HT-29 (cell line): ENCODE measurements around the gene SIRPB1. TPM values are rescaled to one million over a fixed set of nuclear protein-coding genes. Genes with fewer than 3 reads are reported as not detected.
"Not testable (repeated sequence)": the region's sequence is repeated elsewhere in the genome, so short reads cannot be mapped to it uniquely, and the experiment has no call there.

ENCODE experiments used
- DNase-seq: peaks from one replicate; pipeline ENCODE4 v3.0.0-alpha.2; 2015; ENCODE audit warnings: low spot score
- total RNA-seq: library from RNA; depleted of rRNA; stranded (reverse); fragments of >200 nt; shearing (Covaris generic); gene quantifications from 2 replicates; pipeline ENCODE4 v1.2.3, GENCODE V29; 2014

Gene SIRPB1
- total RNA-seq, 1 experiment from 2014 or later: not detected

DNA sequence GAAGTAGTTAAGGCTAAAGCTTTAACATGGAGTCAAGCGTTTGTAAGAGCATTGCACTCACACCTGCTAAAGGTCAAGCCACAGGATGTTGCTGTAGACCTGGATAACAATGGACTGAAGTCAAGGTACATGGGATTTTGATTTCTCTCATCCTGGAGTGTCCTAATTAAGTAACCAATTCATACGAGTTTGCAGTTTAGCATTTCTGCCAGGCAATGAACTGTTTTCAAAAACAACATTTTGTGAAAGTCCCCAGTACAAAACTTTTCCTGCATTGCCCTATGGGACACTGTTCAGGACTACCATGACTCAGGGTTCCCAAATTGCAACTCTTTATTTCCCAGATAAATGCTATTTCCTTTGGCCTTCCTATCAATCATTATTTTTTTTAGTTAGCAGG, 17.4 kb upstream of the SIRPB1 start:
- DNase-seq: no peak

- DNase-seq: no peak
Observed at GRCh38 chr20:1636621-1637020, 16.8 kb upstream of the SIRPB1 start.

DNA sequence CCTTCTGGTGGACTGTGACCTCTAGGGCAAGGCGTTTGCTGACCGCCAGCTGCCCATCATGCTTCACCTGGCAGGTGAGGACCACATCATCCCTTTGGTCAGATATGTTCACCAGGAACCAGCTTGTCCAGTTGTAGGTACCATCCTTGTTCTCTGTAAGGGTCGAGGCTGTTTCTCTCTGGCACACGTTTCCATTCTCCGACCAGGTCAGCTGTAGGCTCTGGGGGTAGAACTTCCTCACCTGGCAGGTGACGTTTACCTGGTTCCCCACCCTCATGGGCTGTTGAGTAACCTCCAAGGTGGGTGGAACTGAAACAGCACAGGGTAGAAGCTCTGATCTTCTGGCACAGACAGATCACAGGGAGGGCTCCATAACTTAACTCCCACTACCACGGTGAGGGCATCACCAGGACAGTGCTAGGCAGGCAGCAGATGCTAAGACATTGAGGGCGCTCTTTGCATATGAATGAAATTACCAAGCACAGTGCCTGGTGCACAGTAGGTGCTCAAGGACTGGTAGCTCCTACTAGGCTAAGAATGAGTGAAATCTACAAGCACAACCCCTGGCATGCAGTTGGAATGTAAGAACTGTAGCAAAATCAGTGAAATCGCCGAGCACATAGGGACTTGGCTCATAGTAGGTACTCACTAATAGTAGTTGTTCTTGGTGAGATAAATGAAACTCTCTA, 15.6 kb upstream of the SIRPB1 start:
- no peak for DNase-seq

GRCh38 chr20:1633535-1633934, 13.7 kb upstream of the SIRPB1 start:
- DNase-seq: no peak

- DNase-seq: no peak
Observed at GRCh38 chr20:1632178-1632577, 12.4 kb upstream of the SIRPB1 start.

DNA sequence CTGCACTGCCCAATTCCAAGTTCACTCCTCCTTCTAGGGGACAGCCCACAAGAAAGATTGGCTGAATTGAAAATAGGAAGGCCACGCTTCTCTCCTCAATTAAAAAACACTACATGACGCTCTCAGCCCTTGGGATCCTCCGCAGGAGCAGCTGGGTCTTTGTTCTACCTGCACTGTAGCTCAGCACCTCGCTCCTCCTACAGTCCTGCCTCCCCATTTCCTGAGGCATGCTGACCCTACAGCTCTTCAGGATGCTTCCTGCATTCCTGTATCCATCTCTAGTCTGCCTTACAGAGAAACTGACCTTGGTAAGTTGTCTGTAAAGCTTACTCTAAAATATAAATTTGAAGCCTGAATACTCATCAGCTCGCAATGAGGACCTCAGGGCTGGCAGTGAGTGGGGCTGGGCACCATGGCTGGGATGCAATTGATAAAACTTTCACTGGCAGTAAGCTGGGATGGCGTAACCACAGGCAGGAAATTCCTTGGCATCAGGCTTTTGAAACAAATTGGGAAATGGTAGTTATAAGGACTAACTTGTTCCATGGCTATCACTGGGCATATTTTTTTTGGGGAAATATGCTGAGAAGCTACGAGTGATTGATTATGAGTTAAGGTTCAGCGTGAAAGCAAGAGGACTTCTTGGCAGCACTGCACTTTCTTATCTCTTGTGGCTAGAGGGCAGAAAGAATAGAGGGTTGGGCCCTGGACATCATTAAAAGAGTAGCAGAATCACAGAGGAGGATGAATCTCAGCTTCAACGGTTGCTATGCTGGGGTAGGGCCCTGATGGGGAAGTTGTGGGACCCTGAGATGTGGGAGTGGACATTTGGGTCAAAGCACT, 11.7 kb upstream of the SIRPB1 start:
- no peak for DNase-seq

DNA sequence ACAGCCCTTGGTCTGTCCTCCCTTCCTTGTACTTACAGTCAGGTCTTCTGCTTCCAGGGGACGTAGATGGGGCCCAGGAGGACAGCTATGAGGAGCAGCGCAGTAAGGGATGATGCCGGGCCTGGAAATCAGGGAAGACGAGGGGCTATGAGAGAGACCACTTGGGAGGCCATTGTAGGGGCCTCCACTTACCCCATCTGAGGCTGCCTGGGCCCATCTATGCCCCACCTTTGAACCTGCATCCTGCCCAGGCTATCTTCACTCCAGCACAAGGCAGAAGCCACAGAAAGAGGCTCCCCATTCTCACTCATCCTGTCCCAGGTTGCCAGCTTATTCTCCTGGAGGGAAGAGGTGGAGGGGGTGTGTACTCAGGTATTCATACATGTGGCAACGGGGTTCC, 10.4 kb upstream of the SIRPB1 start:
- DNase-seq: no peak

DNA sequence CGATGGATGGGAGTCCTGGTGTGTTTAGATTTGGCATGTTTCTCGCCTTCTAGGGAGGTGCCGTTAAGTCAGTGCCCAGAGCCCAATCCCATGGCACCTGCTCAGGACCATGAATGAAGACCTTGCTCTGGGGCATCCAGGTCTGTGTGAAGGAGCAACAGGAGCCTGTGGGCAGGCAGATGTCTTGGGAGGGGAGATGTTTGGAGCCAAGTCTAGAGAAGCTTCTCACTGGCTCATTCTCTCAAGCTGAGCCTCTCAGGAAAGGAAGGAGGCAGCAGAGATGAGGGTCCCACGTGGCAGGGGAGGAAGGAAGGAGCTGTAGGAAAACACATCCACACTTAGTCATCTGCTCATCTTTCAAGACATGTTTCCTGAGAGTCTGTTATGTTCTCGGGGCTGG, 9.5 kb upstream of the SIRPB1 start:
- DNase-seq: no peak

- no peak for DNase-seq
Observed at GRCh38 chr20:1628621-1629020, 8.8 kb upstream of the SIRPB1 start.

GRCh38 chr20:1627200-1627550, 7.4 kb upstream of the SIRPB1 start:
- no peak for DNase-seq

DNA sequence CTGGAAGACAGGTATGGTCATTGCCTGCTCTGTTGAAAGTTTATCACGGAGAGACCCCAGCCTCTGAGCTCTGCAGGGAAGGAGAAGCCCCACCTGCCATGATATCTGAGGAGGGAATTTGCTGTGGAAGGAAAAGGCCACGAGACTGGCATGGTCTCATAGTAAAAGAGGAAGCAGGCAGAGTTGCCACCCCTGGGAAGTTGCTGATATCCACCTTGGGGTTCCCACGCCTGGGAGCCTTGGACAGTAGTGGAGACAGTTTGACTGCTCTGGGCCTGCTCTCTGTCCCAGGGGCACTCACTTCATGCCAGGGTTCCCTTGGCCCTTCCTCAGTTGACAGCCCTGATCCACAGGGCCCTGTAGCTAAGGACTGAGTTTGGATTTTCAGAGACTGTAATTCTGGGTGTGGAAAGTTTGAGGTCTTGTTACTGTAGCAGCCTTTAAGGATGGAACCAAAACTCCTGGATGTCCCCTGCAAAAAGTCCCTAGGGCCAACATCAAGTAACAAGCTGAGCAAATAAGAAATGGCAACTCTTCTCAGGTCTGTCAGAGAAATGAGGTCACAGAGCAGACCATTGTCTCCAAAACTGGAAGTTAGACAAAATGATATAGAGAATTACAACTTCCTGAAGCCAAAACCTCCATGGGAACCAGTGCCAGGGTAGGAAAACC, 6.9 kb upstream of the SIRPB1 start:
- DNase-seq: no peak

- DNase-seq: no peak
Observed at GRCh38 chr20:1625083-1625690, 5.4 kb upstream of the SIRPB1 start.

DNA sequence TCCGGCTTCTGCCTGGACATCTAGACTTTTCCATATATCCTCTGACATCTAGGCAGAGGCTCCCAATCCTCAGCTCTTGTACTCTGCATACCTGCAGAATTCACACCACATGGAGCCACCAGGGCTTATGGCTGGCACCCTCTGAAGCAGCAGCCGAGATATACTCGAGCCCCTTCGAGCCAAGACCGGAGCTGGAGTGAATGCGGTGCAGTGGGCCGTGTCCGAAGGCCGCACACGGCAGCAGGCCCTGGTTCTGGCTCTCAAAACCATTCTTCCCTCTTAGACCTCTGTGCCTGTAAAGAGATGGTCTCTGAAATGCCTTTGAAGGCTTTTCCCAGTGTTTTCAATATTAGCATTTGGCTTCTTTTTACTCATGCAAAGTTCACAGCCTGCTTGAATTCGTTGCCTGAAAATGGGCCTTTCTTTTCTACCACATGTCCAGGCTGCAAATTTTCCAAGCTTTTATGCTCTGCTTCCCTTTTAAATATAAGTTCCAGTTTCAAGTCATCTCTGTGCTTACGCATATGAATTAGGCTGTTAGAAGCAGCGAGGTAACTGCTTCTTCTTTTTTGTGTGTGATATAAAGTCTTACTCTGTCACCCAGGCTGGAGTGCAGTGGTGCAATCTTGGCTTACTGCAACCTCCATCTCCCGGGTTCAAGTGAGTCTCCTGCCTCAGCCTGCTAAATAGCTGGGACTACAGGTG, 3.8 kb upstream of the SIRPB1 start:
- no peak for DNase-seq

DNA sequence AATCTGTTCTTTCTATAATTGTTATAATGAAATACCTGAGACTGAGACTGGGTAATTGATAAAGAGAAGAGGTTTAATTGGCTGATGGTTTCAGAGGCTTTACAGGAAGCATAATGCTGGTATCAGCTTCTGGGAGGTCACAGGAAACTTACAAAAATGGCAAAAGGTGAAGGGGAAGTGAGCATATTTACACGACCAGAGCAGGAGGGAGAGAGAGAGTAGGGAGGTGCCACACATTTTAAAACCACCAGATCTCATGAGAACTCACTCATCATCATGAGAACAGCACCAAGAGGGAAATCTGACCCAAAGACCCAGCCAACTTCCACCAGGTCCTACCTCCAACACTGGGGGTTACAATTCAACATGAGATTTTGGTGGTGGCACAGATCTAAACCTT, 2.6 kb upstream of the SIRPB1 start:
- DNase-seq: no peak

GRCh38 chr20:1621316-1621715, 1.5 kb upstream of the SIRPB1 start:
- no peak for DNase-seq

- DNase-seq: no peak
Observed at GRCh38 chr20:1618954-1619540, 762 bp downstream of the SIRPB1 start.

GRCh38 chr20:1618479-1618878, 1.3 kb downstream of the SIRPB1 start:
- DNase-seq: no peak

- no peak for DNase-seq
Observed at GRCh38 chr20:1616858-1617434, 2.9 kb downstream of the SIRPB1 start.

GRCh38 chr20:1610404-1610803, 9.4 kb downstream of the SIRPB1 start:
- not testable (repeated sequence) for DNase-seq

GRCh38 chr20:1608678-1609347, 11.0 kb downstream of the SIRPB1 start:
- not testable (repeated sequence) for DNase-seq
